D341Med (cell line): ENCODE data around the gene SWI5.
A peak's percentile ranks its signal among the peaks of the same experiment; 100 is the strongest.

Experiments used
- DNase-seq: peaks from one replicate; pipeline ENCODE4 v3.0.0; 2012; ENCODE audit warnings: low spot score

The SWI5 gene

GRCh38 chr9:128252317-128253139, 23.5 kb upstream of the SWI5 start:
- no peak for DNase-seq

- DNase-seq = no peak
Measured at GRCh38 chr9:128253140-128253990, 22.7 kb upstream of the SWI5 start.

- DNase-seq = no peak
Measured at GRCh38 chr9:128253991-128254346, 22.1 kb upstream of the SWI5 start.

GRCh38 chr9:128254362-128254761, 21.7 kb upstream of the SWI5 start:
- DNase-seq = no peak

- peak; percentile 89 for DNase-seq
Measured at GRCh38 chr9:128254855-128255759, 21.0 kb upstream of the SWI5 start.

GRCh38 chr9:128257086-128257825, 18.8 kb upstream of the SWI5 start:
- DNase-seq = no peak

- DNase-seq = no peak
Measured at GRCh38 chr9:128257907-128258306, 18.2 kb upstream of the SWI5 start.

GRCh38 chr9:128258326-128258725, 17.8 kb upstream of the SWI5 start:
- DNase-seq = no peak

GRCh38 chr9:128259156-128259555, 16.9 kb upstream of the SWI5 start:
- DNase-seq = no peak

GRCh38 chr9:128260340-128260739, 15.7 kb upstream of the SWI5 start:
- no peak for DNase-seq

GRCh38 chr9:128262687-128263086, 13.4 kb upstream of the SWI5 start:
- DNase-seq = no peak

GRCh38 chr9:128265348-128265847, 10.7 kb upstream of the SWI5 start:
- no peak for DNase-seq

GRCh38 chr9:128266868-128267590, 9.0 kb upstream of the SWI5 start:
- DNase-seq = no peak

GRCh38 chr9:128271112-128271511, 5.0 kb upstream of the SWI5 start:
- no peak for DNase-seq

GRCh38 chr9:128271512-128271911, 4.6 kb upstream of the SWI5 start:
- DNase-seq = no peak

- DNase-seq = no peak
Measured at GRCh38 chr9:128274245-128274644, 1.8 kb upstream of the SWI5 start.

- peak; percentile 84 for DNase-seq
Measured at GRCh38 chr9:128275198-128276007, 673 bp upstream of the SWI5 start, which contains the start of gene GOLGA2. GOLGA2 (minus strand) TSS chr9:128276007; CDS start chr9:128275976, 31 bp downstream.

- peak; percentile 65 for DNase-seq
Measured at GRCh38 chr9:128276574-128277270, 646 bp downstream of the SWI5 start.
